SK-N-SH (cell line): ENCODE results near the gene SLC17A1. TPM values are rescaled to one million over a fixed set of nuclear protein-coding genes. Genes with fewer than 3 reads are reported as not detected.

Source experiments
- CTCF ChIA-PET: fragments of 300-600, 350-600 bp; formaldehyde crosslinking; extraction: SDS; loops from one replicate; lab custom pipeline; 2021; lab: Yijun Ruan, JAX
- POLR2A ChIA-PET: fragments of 350-600 bp; sonication (Branson Sonifier 250); formaldehyde crosslinking; extraction: SDS; loops from one replicate; lab custom pipeline; 2020; ENCODE audit warnings: antibody characterized with exemption, inconsistent platforms; lab: Yijun Ruan, JAX
- DNase-seq: peaks from one replicate; pipeline ENCODE4 v3.0.0; 2012
- H2AFZ ChIP-seq: fragments of 200-600 bp; sonication (generic); 2 replicates; pipeline ENCODE4 v1.8.1; 2016; ENCODE audit warnings: antibody characterized with exemption, mild to moderate bottlenecking, low read depth
- H3F3A ChIP-seq: fragments of 200-600 bp; sonication (generic); replicated peaks from 2 replicates; pipeline ENCODE3; 2016; ENCODE audit warnings: antibody characterized with exemption, mild to moderate bottlenecking; ENCODE audit not compliant: insufficient read depth
- H3K27ac ChIP-seq, 2 experiments: fragments of 200-500 bp in 1 of 2; fragments of 200-600 bp in 1 of 2; sonication (Bioruptor generic) in 1 of 2; sonication (generic), shearing (Covaris generic) in 1 of 2; 2 replicates each; pipeline versions ENCODE4 v1.5.1 to v1.6.1; 2014 to 2016; ENCODE audit warnings: low read depth in 2 of 2, inconsistent platforms in 1 of 2, low read length in 1 of 2, mild to moderate bottlenecking in 1 of 2, mixed read lengths in 1 of 2
- H3K27me3 ChIP-seq: fragments of 200-600 bp; sonication (generic), shearing (Covaris generic); 2 replicates; pipeline ENCODE4 v1.6.1; 2016; ENCODE audit warnings: mixed run types; ENCODE audit not compliant: insufficient read depth
- H3K36me3 ChIP-seq, 2 experiments: fragments of 200-500 bp in 1 of 2; fragments of 200-600 bp in 1 of 2; sonication (Bioruptor generic) in 1 of 2; sonication (generic) in 1 of 2; replicated peaks in 1 of 2; 2 replicates each; pipeline versions ENCODE3 to v1.5.1; 2014 to 2016; ENCODE audit warnings: low read length in 1 of 2, mild to moderate bottlenecking in 1 of 2; ENCODE audit not compliant: insufficient read depth in 2 of 2, control insufficient read depth in 1 of 2
- H3K4me1 ChIP-seq, 2 experiments: fragments of 200-500 bp in 1 of 2; fragments of 200-600 bp in 1 of 2; sonication (Bioruptor generic) in 1 of 2; sonication (generic), shearing (Covaris generic) in 1 of 2; 2 replicates each; pipeline versions ENCODE4 v1.5.1 to v1.6.1; 2014 to 2016; ENCODE audit warnings: low read depth in 1 of 2, low read length in 1 of 2, mixed run types in 1 of 2; ENCODE audit not compliant: insufficient read depth in 2 of 2, control insufficient read depth in 1 of 2
- H3K4me2 ChIP-seq: fragments of 200-600 bp; sonication (generic), shearing (Covaris generic); 2 replicates; pipeline ENCODE4 v1.6.1; 2017; ENCODE audit warnings: mixed run types
- H3K4me3 ChIP-seq, 2 experiments: fragments of 200-500 bp in 1 of 2; fragments of 200-600 bp in 1 of 2; sonication (Bioruptor generic) in 1 of 2; sonication (generic), shearing (Covaris generic) in 1 of 2; 2 replicates each; pipeline versions ENCODE4 v1.5.1 to v1.8.1; 2014 to 2016; ENCODE audit warnings: low read depth in 2 of 2, inconsistent platforms in 1 of 2, low read length in 1 of 2, mild to moderate bottlenecking in 1 of 2, mixed read lengths in 1 of 2, moderate library complexity in 1 of 2
- H3K79me2 ChIP-seq: fragments of 200-600 bp; sonication (generic); 2 replicates; pipeline ENCODE4 v1.8.1; 2017; ENCODE audit warnings: mild to moderate bottlenecking; ENCODE audit not compliant: insufficient read depth
- H3K9ac ChIP-seq: fragments of 200-600 bp; sonication (generic); 2 replicates; pipeline ENCODE4 v1.6.1; 2017; ENCODE audit warnings: mixed run types
- H3K9me2 ChIP-seq: fragments of 200-600 bp; sonication (generic); 2 replicates; pipeline ENCODE4 v1.6.1; 2017; ENCODE audit warnings: mixed run types
- H3K9me3 ChIP-seq: fragments of 200-600 bp; sonication (generic); 2 replicates; pipeline ENCODE4 v1.6.1; 2017; ENCODE audit warnings: mixed run types, mild to moderate bottlenecking, moderate library complexity
- H4K20me1 ChIP-seq: fragments of 200-600 bp; sonication (generic); 2 replicates; pipeline ENCODE4 v1.6.1; 2017; ENCODE audit warnings: mild to moderate bottlenecking, mixed run types; ENCODE audit not compliant: insufficient read depth
- CTCF ChIP-seq: fragments of 200-600 bp; sonication (generic); IDR thresholded peaks from 2 replicates; pipeline ENCODE4 v1.6.1; 2017; ENCODE audit warnings: antibody characterized with exemption, mild to moderate bottlenecking, moderate library complexity
- ELF1 ChIP-seq: IDR thresholded peaks from 2 replicates; pipeline ENCODE4 v1.4.0; 2012
- FOSL2 ChIP-seq: IDR thresholded peaks from 2 replicates; pipeline ENCODE4 v1.4.0; 2012; ENCODE audit warnings: low read depth, mild to moderate bottlenecking, moderate library complexity, borderline replicate concordance
- FOXJ3 ChIP-seq: sonication (generic); formaldehyde crosslinking; IDR thresholded peaks from 2 replicates; pipeline ENCODE4 v1.5.1; 2020; ENCODE audit warnings: mild to moderate bottlenecking, missing genetic modification reagents
- FOXM1 ChIP-seq: IDR thresholded peaks from 2 replicates; pipeline ENCODE4 v1.4.0; 2012; ENCODE audit warnings: low read depth, mild to moderate bottlenecking
- GABPA ChIP-seq: IDR thresholded peaks from 2 replicates; pipeline ENCODE4 v1.4.0; 2012; ENCODE audit warnings: low read depth, mild to moderate bottlenecking
- JUND ChIP-seq: IDR thresholded peaks from 2 replicates; pipeline ENCODE4 v1.4.0; 2012
- MAX ChIP-seq: IDR thresholded peaks from 2 replicates; pipeline ENCODE4 v1.4.0; 2012; ENCODE audit warnings: low read depth
- MEF2A ChIP-seq: IDR thresholded peaks from 2 replicates; pipeline ENCODE4 v1.4.0; 2012; ENCODE audit warnings: low read depth, borderline replicate concordance
- MXI1 ChIP-seq: IDR thresholded peaks from 2 replicates; pipeline ENCODE4 v1.6.1; 2012; ENCODE audit warnings: mild to moderate bottlenecking, low read depth, low read length, improper control_type of control experiment
- NRF1 ChIP-seq: IDR thresholded peaks from 2 replicates; pipeline ENCODE4 v1.6.1; 2012; ENCODE audit warnings: low read depth, mild to moderate bottlenecking, low read length
- RCOR1 ChIP-seq: fragments of 150-350 bp; IDR thresholded peaks from 2 replicates; pipeline ENCODE4 v1.6.1; 2017; ENCODE audit warnings: antibody characterized with exemption, low read length
- REST ChIP-seq: IDR thresholded peaks from 2 replicates; pipeline ENCODE4 v1.6.1; 2012; ENCODE audit warnings: mild to moderate bottlenecking, low read depth, low read length, moderate library complexity
- RFX5 ChIP-seq: IDR thresholded peaks from 2 replicates; pipeline ENCODE4 v1.6.1; 2012; ENCODE audit warnings: mild to moderate bottlenecking, improper control_type of control experiment, low read length
- TCF12 ChIP-seq: IDR thresholded peaks from 2 replicates; pipeline ENCODE4 v1.4.0; 2012
- TEAD4 ChIP-seq: IDR thresholded peaks from 2 replicates; pipeline ENCODE4 v1.4.0; 2012; ENCODE audit warnings: mild to moderate bottlenecking, borderline replicate concordance; ENCODE audit not compliant: insufficient read depth
- YY1 ChIP-seq: IDR thresholded peaks from 2 replicates; pipeline ENCODE4 v1.4.0; 2012; ENCODE audit warnings: low read depth, mild to moderate bottlenecking
- WGBS: methylation state at CpG from one replicate; pipeline ENCODE4 v1.1.6; 2017; ENCODE audit warnings: low lambda C conversion rate; 5-methylcytosine and 5-hydroxymethylcytosine counted together
- polyA plus RNA-seq, 3 experiments: library from polyadenylated mRNA; depleted of rRNA; stranded (reverse); fragments of >200 nt; gene quantifications; 2 replicates each; pipeline ENCODE4 v1.2.3, GENCODE V29; 2012
- TF ChIP-seq, protein P1 (sequence below): fragments of 150-350 bp; IDR thresholded peaks from 2 replicates; pipeline ENCODE4 v1.6.1; 2016; ENCODE audit warnings: mild to moderate bottlenecking, low read depth, low read length
- TF ChIP-seq, protein P2 (sequence below): IDR thresholded peaks from 2 replicates; pipeline ENCODE4; 2012

SLC17A1 gene
- polyA plus RNA-seq, 1 of the 3 experiments (the other 2 are of a cell fraction) = not detected

DNA sequence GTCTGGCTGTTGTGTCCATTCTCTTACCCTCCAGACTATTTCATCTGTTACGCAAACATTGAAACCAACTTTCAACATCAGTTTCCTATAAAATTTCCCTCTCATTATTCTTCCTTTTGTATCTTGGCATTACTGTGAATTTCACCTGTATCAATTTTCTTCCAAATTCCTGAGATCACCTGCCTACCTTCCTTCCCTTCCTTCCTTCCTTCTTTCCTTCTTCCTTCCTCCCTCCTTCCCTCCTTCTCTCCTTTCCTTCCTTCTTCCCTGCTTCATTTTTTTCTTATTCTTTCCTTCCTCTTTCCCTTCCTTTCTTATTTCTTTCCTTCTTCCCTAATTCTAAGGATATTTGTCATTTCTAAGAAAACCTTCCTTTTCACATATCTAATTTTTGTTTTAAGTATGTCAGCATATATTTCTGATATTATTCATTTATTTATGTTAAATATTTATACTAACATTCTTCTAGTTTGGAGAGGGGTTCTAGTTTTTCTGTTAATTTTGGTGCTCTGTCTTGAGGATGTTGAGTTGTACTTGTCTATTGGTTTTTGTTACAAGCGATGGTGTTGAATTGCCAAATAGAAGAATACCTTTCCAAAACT is 47.0 kb upstream of the SLC17A1 start:
- no peaks in the 10 kb centered on the region for H3K9me2 ChIP-seq
- no peaks in the 10 kb centered on the region for H3K4me1 ChIP-seq
- no peak overlapping the region for H2AFZ ChIP-seq
- no peaks in the 10 kb centered on the region for H3K9me3 ChIP-seq
- POLR2A ChIA-PET = no interaction called here
- no peak overlapping the region for H3K9ac ChIP-seq
- H3K27me3 ChIP-seq = no peaks in the 10 kb centered on the region
- WGBS = 82% methylated on average over 2 of the region's 2 CpGs
- H3K27ac ChIP-seq = no peak overlapping the region
- no peaks in the 10 kb centered on the region for H3F3A ChIP-seq
- CTCF ChIA-PET = no interaction called here
- H3K36me3 ChIP-seq = no peaks in the 10 kb centered on the region
- H3K4me2 ChIP-seq = no peak overlapping the region
- DNase-seq = no peak
- no peaks in the 10 kb centered on the region for H4K20me1 ChIP-seq
- TF ChIP-seq RCOR1 (no peak), ELF1 (no peak)
- TF ChIP-seq, protein P1, sequence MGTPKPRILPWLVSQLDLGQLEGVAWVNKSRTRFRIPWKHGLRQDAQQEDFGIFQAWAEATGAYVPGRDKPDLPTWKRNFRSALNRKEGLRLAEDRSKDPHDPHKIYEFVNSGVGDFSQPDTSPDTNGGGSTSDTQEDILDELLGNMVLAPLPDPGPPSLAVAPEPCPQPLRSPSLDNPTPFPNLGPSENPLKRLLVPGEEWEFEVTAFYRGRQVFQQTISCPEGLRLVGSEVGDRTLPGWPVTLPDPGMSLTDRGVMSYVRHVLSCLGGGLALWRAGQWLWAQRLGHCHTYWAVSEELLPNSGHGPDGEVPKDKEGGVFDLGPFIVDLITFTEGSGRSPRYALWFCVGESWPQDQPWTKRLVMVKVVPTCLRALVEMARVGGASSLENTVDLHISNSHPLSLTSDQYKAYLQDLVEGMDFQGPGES = no peak
- TF ChIP-seq, protein P2, sequence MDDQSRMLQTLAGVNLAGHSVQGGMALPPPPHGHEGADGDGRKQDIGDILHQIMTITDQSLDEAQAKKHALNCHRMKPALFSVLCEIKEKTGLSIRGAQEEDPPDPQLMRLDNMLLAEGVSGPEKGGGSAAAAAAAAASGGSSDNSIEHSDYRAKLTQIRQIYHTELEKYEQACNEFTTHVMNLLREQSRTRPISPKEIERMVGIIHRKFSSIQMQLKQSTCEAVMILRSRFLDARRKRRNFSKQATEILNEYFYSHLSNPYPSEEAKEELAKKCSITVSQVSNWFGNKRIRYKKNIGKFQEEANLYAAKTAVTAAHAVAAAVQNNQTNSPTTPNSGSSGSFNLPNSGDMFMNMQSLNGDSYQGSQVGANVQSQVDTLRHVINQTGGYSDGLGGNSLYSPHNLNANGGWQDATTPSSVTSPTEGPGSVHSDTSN = no peak
- TF ChIP-seq, all 33 proteins: peak for 0
- Histone ChIP-seq H3K4me3 (no peak overlapping the region), H3K79me2 (no peaks in the 10 kb centered on the region)

GRCh38 chr6:25875926-25876602 is 44.2 kb upstream of the SLC17A1 start:
- Histone ChIP-seq H3K27ac (no peak overlapping the region), H3K27me3 (no peaks in the 10 kb centered on the region), H4K20me1 (no peaks in the 10 kb centered on the region), H3K4me2 (no peak overlapping the region), H3K4me3 (no peak overlapping the region)
- TF ChIP-seq REST (no peak), FOXJ3 (no peak), TCF12 (no peak), FOXM1 (no peak), MXI1 (no peak), GABPA (no peak), TEAD4 (no peak), NRF1 (no peak), FOSL2 (no peak), MEF2A (no peak), JUND (no peak), ELF1 (no peak), RFX5 (no peak), CTCF (no peak), YY1 (no peak), MAX (no peak)
- TF ChIP-seq, protein P1 = no peak
- TF ChIP-seq, all 33 proteins: peak for 0
- DNase-seq = no peak
- CTCF ChIA-PET = interaction anchor here (2.4 kb wide), 1 partner anchor 156 kb away, joined by 5 read pairs; no protein-coding TSS in a partner anchor
- Histone ChIP-seq H3F3A (no peaks in the 10 kb centered on the region), H3K9me2 (no peaks in the 10 kb centered on the region), H3K79me2 (no peaks in the 10 kb centered on the region), H3K9me3 (no peaks in the 10 kb centered on the region), H3K36me3 (no peaks in the 10 kb centered on the region), H2AFZ (no peak overlapping the region), H3K4me1 (no peaks in the 10 kb centered on the region), H3K9ac (no peak overlapping the region)
- 50% methylated on average over 3 of the region's 3 CpGs for WGBS
- POLR2A ChIA-PET = no interaction called here
